Measurements from ENCODE around the gene HSPA1A.
"Not testable (repeated sequence)": the region's sequence is repeated elsewhere in the genome, so short reads cannot be mapped to it uniquely, and the experiment has no call there.

GRCh38 chr6:31817929-31818511 is 2.7 kb downstream of the HSPA1A start:
- TF ChIP-seq CTCF (IDR thresholded peaks at IDR 0.05 in 4 of 5, conservative IDR thresholded peaks at IDR 0.05 in 1 of 5) = not testable (repeated sequence)
- peak; percentile 22 to 42 for TF ChIP-seq POLR2A (IDR thresholded peaks at IDR 0.05)

Measured in gastrocnemius medialis (tissue), 4 donors.